H9 (cell line): ENCODE measurements around the gene ANP32B. TPM values are rescaled to one million over a fixed set of nuclear protein-coding genes. Genes with fewer than 3 reads are reported as not detected.

Experiments used
- DNase-seq: peaks from one replicate; pipeline ENCODE4 v3.0.0-alpha.2; 2017
- H2AFZ ChIP-seq: one replicate; pipeline ENCODE4 v1.6.1; 2013; ENCODE audit warnings: mild to moderate bottlenecking, low read length, control low read depth, moderate library complexity
- H2AK5ac ChIP-seq: 2 replicates; pipeline ENCODE4 v1.6.1; 2013; ENCODE audit warnings: low read length, control low read depth, mixed read lengths; ENCODE audit not compliant: insufficient read length
- H2BK120ac ChIP-seq: one replicate; pipeline ENCODE4 v1.6.1; 2013; ENCODE audit warnings: low read depth, mild to moderate bottlenecking, low read length, control low read depth, inconsistent platforms; ENCODE audit not compliant: poor library complexity, severe bottlenecking
- H2BK12ac ChIP-seq: 2 replicates; pipeline ENCODE4 v1.6.1; 2013; ENCODE audit warnings: low read length, control low read depth, mixed read lengths, low read depth; ENCODE audit not compliant: insufficient read length
- H2BK15ac ChIP-seq: 2 replicates; pipeline ENCODE4 v1.6.1; 2013; ENCODE audit warnings: low read depth, low read length, control low read depth
- H2BK20ac ChIP-seq: one replicate; pipeline ENCODE4 v1.6.1; 2013; ENCODE audit warnings: low read depth, mild to moderate bottlenecking, low read length, control low read depth, inconsistent platforms; ENCODE audit not compliant: poor library complexity, severe bottlenecking
- H2BK5ac ChIP-seq: 2 replicates; pipeline ENCODE4 v1.6.1; 2013; ENCODE audit warnings: low read length, control low read depth, mixed read lengths; ENCODE audit not compliant: insufficient read length
- H3K14ac ChIP-seq: 2 replicates; pipeline ENCODE4 v1.6.1; 2013; ENCODE audit warnings: low read length, control low read depth; ENCODE audit not compliant: insufficient read depth
- H3K18ac ChIP-seq: 2 replicates; pipeline ENCODE4 v1.6.1; 2013; ENCODE audit warnings: low read depth, mild to moderate bottlenecking, mixed read lengths, low read length, control low read depth; ENCODE audit not compliant: insufficient read length
- H3K23ac ChIP-seq: 2 replicates; pipeline ENCODE4 v1.6.1; 2013; ENCODE audit warnings: low read length, control low read depth, mixed read lengths, low read depth; ENCODE audit not compliant: insufficient read length
- H3K23me2 ChIP-seq: 2 replicates; pipeline ENCODE4 v1.6.1; 2013; ENCODE audit warnings: low read depth, mild to moderate bottlenecking, mixed read lengths, low read length, control low read depth; ENCODE audit not compliant: insufficient read length, poor library complexity, severe bottlenecking
- H3K27ac ChIP-seq: 2 replicates; pipeline ENCODE4 v1.5.1; 2013; ENCODE audit warnings: low read length, control low read depth, mixed read lengths, low read depth; ENCODE audit not compliant: insufficient read length
- H3K27me3 ChIP-seq: 2 replicates; pipeline ENCODE4 v1.6.1; 2013; ENCODE audit warnings: low read length, control low read depth, inconsistent platforms; ENCODE audit not compliant: insufficient read depth
- H3K4ac ChIP-seq: 2 replicates; pipeline ENCODE4 v1.6.1; 2013; ENCODE audit warnings: low read depth, mild to moderate bottlenecking, control low read depth, inconsistent platforms, low read length, moderate library complexity
- H3K4me1 ChIP-seq: 2 replicates; pipeline ENCODE4 v1.6.1; 2013; ENCODE audit warnings: low read length, control low read depth, inconsistent platforms; ENCODE audit not compliant: insufficient read depth
- H3K4me2 ChIP-seq: 2 replicates; pipeline ENCODE4 v1.6.1; 2013; ENCODE audit warnings: low read length, control low read depth, mixed read lengths; ENCODE audit not compliant: insufficient read length, insufficient read depth
- H3K56ac ChIP-seq: 2 replicates; pipeline ENCODE4 v1.6.1; 2013; ENCODE audit warnings: low read depth, mild to moderate bottlenecking, mixed read lengths, low read length, control low read depth; ENCODE audit not compliant: insufficient read length
- H3K79me1 ChIP-seq: 2 replicates; pipeline ENCODE4 v1.6.1; 2013; ENCODE audit warnings: low read depth, mild to moderate bottlenecking, moderate library complexity, low read length, control low read depth, inconsistent platforms; ENCODE audit not compliant: insufficient read depth, poor library complexity, severe bottlenecking
- H3K79me2 ChIP-seq: 2 replicates; pipeline ENCODE4 v1.6.1; 2013; ENCODE audit warnings: low read length, control low read depth, inconsistent platforms; ENCODE audit not compliant: insufficient read depth
- H3K9ac ChIP-seq: 2 replicates; pipeline ENCODE4 v1.6.1; 2013; ENCODE audit warnings: low read length, control low read depth, mixed read lengths; ENCODE audit not compliant: insufficient read length; ENCODE audit errors: extremely low read depth
- H3K9me3 ChIP-seq: one replicate; pipeline ENCODE4 v1.6.1; 2013; ENCODE audit warnings: low read depth, low read length, inconsistent platforms; ENCODE audit not compliant: control insufficient read depth
- H3T11ph ChIP-seq: one replicate; pipeline ENCODE4 v1.6.1; 2013; ENCODE audit warnings: mild to moderate bottlenecking, low read length, control low read depth, inconsistent platforms
- H4K20me1 ChIP-seq: one replicate; pipeline ENCODE4 v1.6.1; 2013; ENCODE audit not compliant: control insufficient read depth, insufficient read length, insufficient read depth
- H4K5ac ChIP-seq: 2 replicates; pipeline ENCODE4 v1.6.1; 2013; ENCODE audit warnings: low read depth, mild to moderate bottlenecking, mixed read lengths, low read length, control low read depth; ENCODE audit not compliant: insufficient read length
- H4K8ac ChIP-seq: replicated peaks from 2 replicates; pipeline ENCODE4 v1.6.1; 2013; ENCODE audit warnings: low read length, control low read depth, mixed read lengths, low read depth; ENCODE audit not compliant: insufficient read length
- H4K91ac ChIP-seq: 2 replicates; pipeline ENCODE4 v1.6.1; 2013; ENCODE audit warnings: low read depth, mild to moderate bottlenecking, moderate library complexity, mixed read lengths, low read length, control low read depth; ENCODE audit not compliant: insufficient read length
- H3K27ac Mint-ChIP-seq, 3 experiments: 2 replicates in 2 of 3; 3 replicates in 1 of 3; pipeline ENCODE4 v1.8.0; 2020 to 2021; ENCODE audit warnings: mixed read lengths in 3 of 3, mild to moderate bottlenecking in 1 of 3, moderate library complexity in 1 of 3
- H3K27me3 Mint-ChIP-seq: 2 replicates; pipeline ENCODE4 v1.8.0; 2021; ENCODE audit warnings: low read depth, mild to moderate bottlenecking, moderate library complexity, mixed read lengths
- H3K36me3 Mint-ChIP-seq, 3 experiments: 2 replicates in 2 of 3; 3 replicates in 1 of 3; pipeline ENCODE4 v1.8.0; 2020 to 2021; ENCODE audit warnings: low read depth in 3 of 3, mixed read lengths in 3 of 3; ENCODE audit not compliant: insufficient read depth in 1 of 3
- H3K4me1 Mint-ChIP-seq, 2 experiments: 2 replicates each; pipeline ENCODE4 v1.8.0; 2020; ENCODE audit warnings: mixed read lengths in 2 of 2
- H3K4me3 Mint-ChIP-seq, 2 experiments: 2 replicates in 1 of 2; 3 replicates in 1 of 2; pipeline ENCODE4 v1.8.0; 2020 to 2021; ENCODE audit warnings: mild to moderate bottlenecking in 2 of 2, mixed read lengths in 2 of 2, moderate library complexity in 1 of 2
- H3K9me3 Mint-ChIP-seq, 2 experiments: 2 replicates in 1 of 2; 3 replicates in 1 of 2; pipeline ENCODE4 v1.8.0; 2020; ENCODE audit warnings: mild to moderate bottlenecking in 2 of 2, mixed read lengths in 2 of 2, moderate library complexity in 1 of 2
- WGBS: extraction: QIAGEN DNeasy Blood & Tissue Kit; methylation state at CpG from one replicate; pipeline ENCODE4 v1.1.7; 2013; ENCODE audit warnings: missing lambda C conversion rate, low lambda C conversion rate, mixed read lengths; ENCODE audit not compliant: insufficient read length; ENCODE audit errors: extremely low coverage; 5-methylcytosine and 5-hydroxymethylcytosine counted together
- total RNA-seq: library from RNA; stranded (reverse); gene quantifications from 2 replicates; pipeline ENCODE4 v1.2.1, GENCODE V29; 2021
- TF ChIP-seq, protein P1 (sequence below): fragments of 200-600 bp; sonication (generic); conservative IDR thresholded peaks from 3 replicates; pipeline ENCODE4 v1.8.0; 2021; ENCODE audit warnings: antibody characterized with exemption, mild to moderate bottlenecking

Gene ANP32B
- total RNA-seq, 1 experiment from 2014 or later = 91.6 TPM

DNA sequence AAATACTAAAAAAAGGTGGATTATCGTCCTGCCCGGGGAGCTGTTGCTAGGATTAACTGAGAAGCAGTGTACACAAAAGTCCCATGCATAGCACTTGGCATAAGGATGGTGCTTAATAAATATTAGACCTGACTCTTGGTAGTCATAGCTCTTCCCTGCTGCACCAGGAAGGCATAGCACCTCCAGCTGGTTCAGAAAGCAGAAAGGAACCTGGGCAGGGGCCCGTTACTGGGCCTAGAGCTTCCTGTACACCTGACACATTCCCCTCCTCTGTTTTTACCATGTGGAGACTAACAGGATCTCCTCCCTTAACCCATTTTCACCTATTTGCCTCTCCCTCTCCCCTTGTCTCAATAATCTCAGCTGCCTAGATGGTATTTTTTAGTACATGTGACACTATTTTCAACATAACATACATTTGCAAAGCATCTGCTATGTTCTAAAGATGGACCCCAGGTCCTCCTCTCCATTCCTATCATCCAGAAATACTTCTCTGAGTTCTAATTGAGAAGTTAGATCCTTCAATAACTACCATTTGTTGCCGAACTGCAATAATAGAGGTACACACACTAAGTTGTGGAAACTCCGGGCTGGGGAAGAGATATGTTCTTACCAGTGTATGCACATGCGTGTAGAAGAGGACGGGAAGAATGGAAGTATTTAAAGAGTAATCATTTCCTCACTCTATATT lies 3.2 kb upstream of the ANP32B start:
- Mint-ChIP-seq H3K4me3 (no peak overlapping the region), H3K9me3 (peaks cover 5 to 18% of the 10 kb centered on the region in 2 experiments; a peak in 4 of 5 replicates), H3K36me3 (no peaks in the 10 kb centered on the region; a peak in 1 of 7 replicates), H3K4me1 (peaks cover 4% of the 10 kb centered on the region in 2 experiments; a peak in 3 of 4 replicates), H3K27ac (no peak overlapping the region), H3K27me3 (peaks cover 76% of the 10 kb centered on the region)
- no peak overlapping the region for H3T11ph ChIP-seq
- H3K27ac ChIP-seq = no peak overlapping the region
- TF ChIP-seq, protein P1, sequence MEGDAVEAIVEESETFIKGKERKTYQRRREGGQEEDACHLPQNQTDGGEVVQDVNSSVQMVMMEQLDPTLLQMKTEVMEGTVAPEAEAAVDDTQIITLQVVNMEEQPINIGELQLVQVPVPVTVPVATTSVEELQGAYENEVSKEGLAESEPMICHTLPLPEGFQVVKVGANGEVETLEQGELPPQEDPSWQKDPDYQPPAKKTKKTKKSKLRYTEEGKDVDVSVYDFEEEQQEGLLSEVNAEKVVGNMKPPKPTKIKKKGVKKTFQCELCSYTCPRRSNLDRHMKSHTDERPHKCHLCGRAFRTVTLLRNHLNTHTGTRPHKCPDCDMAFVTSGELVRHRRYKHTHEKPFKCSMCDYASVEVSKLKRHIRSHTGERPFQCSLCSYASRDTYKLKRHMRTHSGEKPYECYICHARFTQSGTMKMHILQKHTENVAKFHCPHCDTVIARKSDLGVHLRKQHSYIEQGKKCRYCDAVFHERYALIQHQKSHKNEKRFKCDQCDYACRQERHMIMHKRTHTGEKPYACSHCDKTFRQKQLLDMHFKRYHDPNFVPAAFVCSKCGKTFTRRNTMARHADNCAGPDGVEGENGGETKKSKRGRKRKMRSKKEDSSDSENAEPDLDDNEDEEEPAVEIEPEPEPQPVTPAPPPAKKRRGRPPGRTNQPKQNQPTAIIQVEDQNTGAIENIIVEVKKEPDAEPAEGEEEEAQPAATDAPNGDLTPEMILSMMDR = no peak
- no peak overlapping the region for H3K23ac ChIP-seq
- DNase-seq = no peak
- no peak overlapping the region for H3K9ac ChIP-seq
- H3K56ac ChIP-seq = no peak overlapping the region
- H3K4me2 ChIP-seq = no peak overlapping the region
- H2BK120ac ChIP-seq = no peak overlapping the region
- peaks cover 40% of the 10 kb centered on the region for H3K27me3 ChIP-seq
- no peak overlapping the region for H2BK5ac ChIP-seq
- no peak overlapping the region for H2AFZ ChIP-seq
- H4K5ac ChIP-seq = no peak overlapping the region
- no CpG with 5 or more reads among the region's 7 CpGs for WGBS
- no peaks in the 10 kb centered on the region for H3K4me1 ChIP-seq
- H3K4ac ChIP-seq = no peak overlapping the region
- no peaks in the 10 kb centered on the region for H3K79me1 ChIP-seq
- no peak overlapping the region for H4K91ac ChIP-seq
- H2BK15ac ChIP-seq = no peak overlapping the region
- H2BK20ac ChIP-seq = no peak overlapping the region
- no peak overlapping the region for H2BK12ac ChIP-seq
- H3K18ac ChIP-seq = no peak overlapping the region
- peaks cover 9% of the 10 kb centered on the region for H3K23me2 ChIP-seq
- no peak overlapping the region for H3K14ac ChIP-seq
- no peak overlapping the region for H2AK5ac ChIP-seq
- no peaks in the 10 kb centered on the region for H3K79me2 ChIP-seq
- no peaks in the 10 kb centered on the region for H4K20me1 ChIP-seq
- H3K9me3 ChIP-seq = no peaks in the 10 kb centered on the region
- H4K8ac ChIP-seq = no peak overlapping the region
